IMR-90 (cell line): ENCODE results near the gene DPH2. TPM values are rescaled to one million over a fixed set of nuclear protein-coding genes. Genes with fewer than 3 reads are reported as not detected.

Experiments
- ATAC-seq: fragments of 200-7000 bp; cut with Tn5 transposase; 2 replicates; pipeline ENCODE4 v1.9.1; 2020; ENCODE audit warnings: low read depth, mild to moderate bottlenecking, moderate library complexity
- BruUV-seq: library from RNA; stranded (reverse); fragments of 400-500 nt; replicated peaks from 2 replicates; lab custom pipeline; 2021; lab: Mats Ljungman, UMichigan
- CTCF ChIA-PET: fragments of 300-600 bp; formaldehyde crosslinking; extraction: SDS; loops from one replicate; lab custom pipeline; 2021; ENCODE audit warnings: antibody characterized with exemption; lab: Yijun Ruan, JAX
- POLR2A ChIA-PET: fragments of 300-600 bp; sonication (Branson Sonifier 250); formaldehyde crosslinking; loops from one replicate; lab custom pipeline; 2022; ENCODE audit warnings: antibody characterized with exemption; ENCODE audit not compliant: unreplicated experiment; lab: Charles Lee
- DNase-seq: peaks from one replicate; pipeline ENCODE4 v3.0.0; 2013
- H2AFZ ChIP-seq: replicated peaks from 2 replicates; pipeline ENCODE3; 2013; ENCODE audit warnings: low read length, mild to moderate bottlenecking; ENCODE audit not compliant: poor library complexity
- H2AK5ac ChIP-seq: 2 replicates; pipeline ENCODE4 v1.6.1; 2013; ENCODE audit warnings: low read depth, low read length, inconsistent platforms
- H2AK9ac ChIP-seq: replicated peaks from 2 replicates; pipeline ENCODE3; 2013; ENCODE audit warnings: mild to moderate bottlenecking, low read depth, low read length, moderate library complexity; ENCODE audit not compliant: poor library complexity
- H2BK120ac ChIP-seq: 2 replicates; pipeline ENCODE4 v1.6.1; 2013; ENCODE audit warnings: low read depth, low read length, inconsistent platforms
- H2BK15ac ChIP-seq: 3 replicates; pipeline ENCODE4 v1.6.1; 2013; ENCODE audit warnings: low read depth, low read length, inconsistent platforms
- H2BK20ac ChIP-seq: 2 replicates; pipeline ENCODE4 v1.6.1; 2013; ENCODE audit warnings: low read depth, mild to moderate bottlenecking, inconsistent platforms, low read length, moderate library complexity
- H2BK5ac ChIP-seq: 2 replicates; pipeline ENCODE4 v1.6.1; 2013; ENCODE audit warnings: mild to moderate bottlenecking, low read depth, low read length, inconsistent platforms; ENCODE audit not compliant: poor library complexity, severe bottlenecking
- H3K14ac ChIP-seq: replicated peaks from 2 replicates; pipeline ENCODE4 v1.6.1; 2013; ENCODE audit warnings: low read depth, low read length, inconsistent platforms
- H3K18ac ChIP-seq: 2 replicates; pipeline ENCODE4 v1.6.1; 2013; ENCODE audit warnings: low read depth, low read length, control low read depth
- H3K23ac ChIP-seq: 2 replicates; pipeline ENCODE4 v1.6.1; 2013; ENCODE audit warnings: low read depth, low read length, inconsistent platforms
- H3K27ac ChIP-seq: 2 replicates; pipeline ENCODE4 v1.5.1; 2013; ENCODE audit warnings: mild to moderate bottlenecking, control low read depth, low read length; ENCODE audit not compliant: insufficient read depth
- H3K27me3 ChIP-seq: 2 replicates; pipeline ENCODE4 v1.6.1; 2013; ENCODE audit warnings: low read length; ENCODE audit not compliant: control insufficient read depth, insufficient read depth
- H3K36me3 ChIP-seq: 2 replicates; pipeline ENCODE4 v1.6.1; 2013; ENCODE audit warnings: low read length, mixed read lengths; ENCODE audit not compliant: control insufficient read depth, insufficient read depth
- H3K4ac ChIP-seq: 2 replicates; pipeline ENCODE4 v1.6.1; 2013; ENCODE audit warnings: low read depth, low read length, inconsistent platforms
- H3K4me1 ChIP-seq: 2 replicates; pipeline ENCODE4 v1.6.1; 2013; ENCODE audit warnings: low read length, mixed read lengths; ENCODE audit not compliant: control insufficient read depth, insufficient read depth
- H3K4me2 ChIP-seq: 2 replicates; pipeline ENCODE4 v1.6.1; 2013; ENCODE audit warnings: low read depth, mild to moderate bottlenecking, control low read depth, low read length, moderate library complexity
- H3K4me3 ChIP-seq: 2 replicates; pipeline ENCODE4 v1.5.1; 2013; ENCODE audit warnings: low read depth, mild to moderate bottlenecking, control low read depth, low read length, moderate library complexity; ENCODE audit not compliant: insufficient read depth
- H3K56ac ChIP-seq: 2 replicates; pipeline ENCODE4 v1.6.1; 2013; ENCODE audit warnings: low read length, inconsistent platforms; ENCODE audit not compliant: insufficient read depth; ENCODE audit errors: extremely low read depth
- H3K79me1 ChIP-seq, 2 experiments: 2 replicates each; pipeline ENCODE4 v1.6.1; 2013; ENCODE audit warnings: low read length in 2 of 2, inconsistent platforms in 1 of 2, low read depth in 1 of 2
- H3K9ac ChIP-seq: 2 replicates; pipeline ENCODE4 v1.6.1; 2013; ENCODE audit warnings: low read depth, low read length, control low read depth
- H3K9me1 ChIP-seq: 2 replicates; pipeline ENCODE4 v1.6.1; 2013; ENCODE audit warnings: low read length, inconsistent platforms; ENCODE audit not compliant: insufficient read depth
- H3K9me3 ChIP-seq: 2 replicates; pipeline ENCODE4 v1.6.1; 2013; ENCODE audit warnings: low read length; ENCODE audit not compliant: control insufficient read depth, insufficient read depth
- H4K20me1 ChIP-seq: 2 replicates; pipeline ENCODE4 v1.6.1; 2013; ENCODE audit warnings: low read length, inconsistent platforms; ENCODE audit not compliant: insufficient read depth
- H4K5ac ChIP-seq: 2 replicates; pipeline ENCODE4 v1.6.1; 2013; ENCODE audit warnings: mild to moderate bottlenecking, low read depth, low read length, control low read depth
- H4K8ac ChIP-seq, 2 experiments: 2 replicates each; pipeline ENCODE4 v1.6.1; 2013; ENCODE audit warnings: low read depth in 2 of 2, low read length in 2 of 2, control low read depth in 1 of 2, inconsistent platforms in 1 of 2
- H4K91ac ChIP-seq: 2 replicates; pipeline ENCODE4 v1.6.1; 2013; ENCODE audit warnings: low read depth, low read length, inconsistent platforms; ENCODE audit not compliant: insufficient read depth
- BHLHE40 ChIP-seq: fragments of 150-350 bp; IDR thresholded peaks from 2 replicates; pipeline ENCODE4 v1.6.1; 2016; ENCODE audit warnings: mild to moderate bottlenecking, low read depth, low read length
- CEBPB ChIP-seq: IDR thresholded peaks from 2 replicates; pipeline ENCODE4 v1.6.1; 2012; ENCODE audit warnings: low read depth, low read length, improper control_type of control experiment
- CHD1 ChIP-seq: IDR thresholded peaks from 2 replicates; pipeline ENCODE4 v1.6.1; 2012; ENCODE audit warnings: low read depth, low read length, improper control_type of control experiment
- CTCF ChIP-seq: conservative IDR thresholded peaks from 2 replicates; pipeline ENCODE4 v1.5.1; 2012; ENCODE audit warnings: mild to moderate bottlenecking, low read depth, low read length, improper control_type of control experiment
- ELK1 ChIP-seq: fragments of 150-350 bp; IDR thresholded peaks from 2 replicates; pipeline ENCODE4 v1.6.1; 2016; ENCODE audit warnings: low read depth, mild to moderate bottlenecking, low read length, moderate library complexity, borderline replicate concordance
- FOS ChIP-seq: fragments of 150-350 bp; IDR thresholded peaks from 2 replicates; pipeline ENCODE4 v1.6.1; 2016; ENCODE audit warnings: low read depth, low read length
- MAFK ChIP-seq: IDR thresholded peaks from 2 replicates; pipeline ENCODE4 v1.6.1; 2012; ENCODE audit warnings: low read depth, low read length, improper control_type of control experiment
- MAZ ChIP-seq: IDR thresholded peaks from 2 replicates; pipeline ENCODE4 v1.6.1; 2012; ENCODE audit warnings: low read depth, mild to moderate bottlenecking, low read length, improper control_type of control experiment, moderate library complexity, borderline replicate concordance
- MXI1 ChIP-seq: IDR thresholded peaks from 2 replicates; pipeline ENCODE4 v1.6.1; 2012; ENCODE audit warnings: low read depth, mild to moderate bottlenecking, low read length, moderate library complexity, borderline replicate concordance
- NFE2L2 ChIP-seq: fragments of 150-350 bp; IDR thresholded peaks from 2 replicates; pipeline ENCODE4 v1.6.1; 2016; ENCODE audit warnings: low read depth, mild to moderate bottlenecking, low read length
- POLR2A ChIP-seq: IDR thresholded peaks from 2 replicates; pipeline ENCODE4 v1.6.1; 2012; ENCODE audit warnings: mild to moderate bottlenecking, low read depth, low read length
- RAD21 ChIP-seq: IDR thresholded peaks from 2 replicates; pipeline ENCODE4 v1.6.1; 2012; ENCODE audit warnings: low read length, improper control_type of control experiment
- RCOR1 ChIP-seq: IDR thresholded peaks from 2 replicates; pipeline ENCODE4 v1.6.1; 2012; ENCODE audit warnings: mild to moderate bottlenecking, low read length, improper control_type of control experiment; ENCODE audit not compliant: insufficient replicate concordance
- RFX5 ChIP-seq: IDR thresholded peaks from 2 replicates; pipeline ENCODE4 v1.8.0; 2012; ENCODE audit warnings: low read depth, mild to moderate bottlenecking, low read length, moderate library complexity
- SMC3 ChIP-seq: fragments of 150-350 bp; IDR thresholded peaks from 2 replicates; pipeline ENCODE4 v1.6.1; 2016; ENCODE audit warnings: low read depth, mild to moderate bottlenecking, antibody characterized with exemption, low read length, moderate library complexity
- USF2 ChIP-seq: fragments of 150-350 bp; IDR thresholded peaks from 2 replicates; pipeline ENCODE4 v1.6.1; 2017; ENCODE audit warnings: mild to moderate bottlenecking, antibody characterized with exemption, low read length, low read depth
- WGBS, 2 experiments: methylation state at CpG; one replicate each; pipeline versions ENCODE4 v1.1.5 to v1.1.7; 2013; ENCODE audit warnings: missing lambda C conversion rate in 2 of 2; ENCODE audit not compliant: insufficient read length in 1 of 2; ENCODE audit errors: extremely low coverage in 2 of 2; 5-methylcytosine and 5-hydroxymethylcytosine counted together
- dilution Hi-C: fragments of 300-500 bp; cut with HindIII; formaldehyde crosslinking; loops from one replicate; pipeline ENCODE4 v1.14.3; 2018; ENCODE audit warnings: low sequenced_read_pairs; ENCODE audit not compliant: unreplicated experiment
- in situ Hi-C: fragments of 300-500 bp; cut with MboI; formaldehyde crosslinking; loops from 3 replicates; pipeline ENCODE4 v1.14.3; 2019; ENCODE audit warnings: low sequenced_read_pairs, inconsistent platforms, mixed read lengths
- intact Hi-C: fragments of 100-400 bp; cut with micrococcal nuclease; formaldehyde crosslinking; loops from 2 replicates; pipeline ENCODE4 v1.10.0; 2022
- polyA plus RNA-seq, 3 experiments: library from polyadenylated mRNA; depleted of rRNA; stranded (reverse); fragments of >200 nt; gene quantifications; 2 replicates each; pipeline ENCODE4 v1.2.3, GENCODE V29; 2012; ENCODE audit warnings: low replicate concordance in 1 of 3
- total RNA-seq: library from RNA; depleted of rRNA; stranded (reverse); fragments of >200 nt; gene quantifications from 2 replicates; pipeline ENCODE4 v1.2.3, GENCODE V29; 2012

The DPH2 gene
- total and polyA plus RNA-seq, 2 of the 4 experiments (the other 2 are of a cell fraction) = 21.0 to 32.2 TPM

- Histone ChIP-seq H3K18ac (no peak overlapping the region), H3K36me3 (peaks cover 6% of the 10 kb centered on the region; the same call in 1 of the 2 replicates), H2AK5ac (no peak overlapping the region), H3K27ac (no peak overlapping the region), H3K9me3 (no peaks in the 10 kb centered on the region), H2BK5ac (no peak overlapping the region), H3K4me3 (no peak overlapping the region), H3K27me3 (no peaks in the 10 kb centered on the region), H2AK9ac (no peak overlapping the region), H2AFZ (no peak overlapping the region), H3K56ac (no peak overlapping the region), H4K8ac (no peak overlapping the region), H3K4me2 (no peak overlapping the region), H2BK120ac (no peak overlapping the region), H4K5ac (no peak overlapping the region), H3K4me1 (no peaks in the 10 kb centered on the region), H2BK20ac (no peak overlapping the region), H2BK15ac (no peak overlapping the region), H3K9ac (no peak overlapping the region), H3K23ac (no peak overlapping the region), H3K79me1 (no peaks in the 10 kb centered on the region), H3K14ac (no peak overlapping the region), H3K4ac (no peak overlapping the region; the same call in 1 of the 2 replicates), H4K20me1 (no peaks in the 10 kb centered on the region), H3K9me1 (no peaks in the 10 kb centered on the region), H4K91ac (no peak overlapping the region)
- CTCF ChIA-PET = interaction anchor here (0.7 to 1.6 kb wide), 3 partner anchors 9 to 79 kb away, joined by 3 to 7 read pairs (median 3); no protein-coding TSS in a partner anchor
- POLR2A ChIA-PET = no interaction called here
- TF ChIP-seq RCOR1 = no peak
- no peak for TF ChIP-seq MXI1
- TF ChIP-seq USF2 = no peak
- TF ChIP-seq CTCF = no peak
- TF ChIP-seq RFX5 = no peak
- no peak for TF ChIP-seq BHLHE40
- TF ChIP-seq CEBPB = no peak
- no peak for TF ChIP-seq MAZ
- TF ChIP-seq POLR2A = no peak
- TF ChIP-seq SMC3 = no peak
- no peak for TF ChIP-seq NFE2L2
- TF ChIP-seq FOS = no peak
- TF ChIP-seq CHD1 = no peak
- no peak for TF ChIP-seq ELK1
- no peak for TF ChIP-seq RAD21
- TF ChIP-seq MAFK = no peak
- in situ Hi-C loops = loop anchor here (10.0 kb wide), 1 partner anchor 571 kb away; no protein-coding TSS in a partner anchor
- 48% methylated on average over 2 of the region's 5 CpGs; no CpG with 5 or more reads in 1 of the 2 experiments for WGBS, 2 experiments
- no peak for DNase-seq
- intact Hi-C loops = no loop called here
- dilution Hi-C loops = no loop called here
- BruUV-seq = no TSS peak
- ATAC-seq = no peak
Observed at GRCh38 chr1:44013949-44014348, 44.1 kb downstream of the DPH2 start.
